Transverse colon (tissue), 4 donors: ENCODE measurements around the gene ACO1. TPM values are rescaled to one million over a fixed set of nuclear protein-coding genes. Genes with fewer than 3 reads are reported as not detected.

Experiments used
- DNase-seq: peaks from one replicate; pipeline ENCODE4 v3.0.0-alpha.2; 2019
- H3K27ac ChIP-seq, 4 donors: fragments of 200-600 bp; sonication (generic); 2 replicates each; pipeline ENCODE4 v1.5.1; 2016 to 2018; ENCODE audit warnings: inconsistent platforms in 4 of 4
- H3K27me3 ChIP-seq: fragments of 200-600 bp; sonication (generic); 2 replicates; pipeline ENCODE4 v1.5.1; 2017; ENCODE audit warnings: inconsistent platforms
- H3K36me3 ChIP-seq, 4 donors: fragments of 200-600 bp; sonication (generic); 2 replicates each; pipeline ENCODE4 v1.5.1; 2017 to 2019; ENCODE audit warnings: inconsistent platforms in 4 of 4
- H3K4me1 ChIP-seq, 4 donors: fragments of 200-600 bp; sonication (generic); 2 replicates each; pipeline ENCODE4 v1.5.1; 2017 to 2020; ENCODE audit warnings: inconsistent platforms in 4 of 4
- H3K4me3 ChIP-seq, 4 donors: fragments of 200-600 bp; sonication (generic); 1 replicate in 1 of 4; 2 replicates in 3 of 4; pipeline versions ENCODE4 v1.5.1 to v1.6.1; 2017 to 2019; ENCODE audit warnings: inconsistent platforms in 4 of 4
- H3K9me3 ChIP-seq, 2 donors: fragments of 200-600 bp; sonication (generic); 2 replicates each; pipeline ENCODE4 v1.5.1; 2017 to 2019; ENCODE audit warnings: inconsistent platforms in 2 of 2
- CTCF ChIP-seq, 5 experiments: fragments of 200-600 bp in 3 of 5; fragments of 450-650 bp in 2 of 5; sonication (generic) in 3 of 5; IDR thresholded peaks; 1 replicate in 2 of 5; 2 replicates in 3 of 5; pipeline ENCODE4 v1.5.1; 2016 to 2017; ENCODE audit warnings: antibody characterized with exemption in 5 of 5, inconsistent platforms in 3 of 5, mild to moderate bottlenecking in 2 of 5, moderate library complexity in 1 of 5
- EP300 ChIP-seq: sonication (generic); formaldehyde crosslinking; IDR thresholded peaks from one replicate; pipeline ENCODE4 v1.6.1; 2017; ENCODE audit warnings: antibody characterized with exemption, low read depth
- POLR2A ChIP-seq: fragments of 450-650 bp; IDR thresholded peaks from one replicate; pipeline ENCODE4 v1.6.1; 2016; ENCODE audit warnings: antibody characterized with exemption, mild to moderate bottlenecking, moderate library complexity
- POLR2AphosphoS5 ChIP-seq, 3 donors: sonication (generic); formaldehyde crosslinking; IDR thresholded peaks; one replicate each; pipeline ENCODE4 v1.6.1; 2016; ENCODE audit warnings: antibody characterized with exemption in 3 of 3
- WGBS, 2 donors: methylation state at CpG; one replicate each; pipeline ENCODE4 v1.1.5; 2018; ENCODE audit warnings: low coverage in 1 of 2; 5-methylcytosine and 5-hydroxymethylcytosine counted together
- in situ Hi-C, 4 donors: fragments of 200-750 bp; cut with MboI; loops; one replicate each; pipeline versions ENCODE4 v1.15.0 to v1.15.1; 2017; ENCODE audit warnings: low sequenced_read_pairs in 3 of 4, low pct_ligation_motif_present in 1 of 4, low pct_unique_long_range_greater_than_20kb in 1 of 4
- intact Hi-C: fragments of 100-400 bp; cut with DNase I; formaldehyde crosslinking; loops from one replicate; pipeline ENCODE4 v1.15.1; 2023; ENCODE audit warnings: low total_unique reads
- total RNA-seq, 4 donors: library from RNA; depleted of rRNA; stranded (reverse); fragments of >200 nt; gene quantifications; one replicate each; pipeline ENCODE4 v1.1.0, GENCODE V29; 2016

The ACO1 gene
- total RNA-seq, 4 donors from 2014 or later = 10.1 to 34.5 (median 27.3) TPM

GRCh38 chr9:32486839-32487562 is 102.6 kb downstream of the ACO1 start:
- H3K36me3 ChIP-seq = peaks cover 0 to 68% (median 9%) of the 10 kb centered on the region in 4 donors

GRCh38 chr9:32487981-32488380 is 103.5 kb downstream of the ACO1 start:
- Histone ChIP-seq H3K36me3 (peaks cover 0 to 68% (median 10%) of the 10 kb centered on the region in 4 donors), H3K9me3 (no peaks in the 10 kb centered on the region), H3K27ac (no peak overlapping the region), H3K4me3 (no peak overlapping the region), H3K4me1 (no peaks in the 10 kb centered on the region), H3K27me3 (no peaks in the 10 kb centered on the region)
- no peak for TF ChIP-seq POLR2A
- TF ChIP-seq EP300 = no peak
- no peak for TF ChIP-seq CTCF (IDR thresholded peaks at IDR 0.05)
- no peak for TF ChIP-seq POLR2AphosphoS5 (IDR thresholded peaks at IDR 0.05)
- in situ Hi-C loops = no loop called here
- WGBS, 2 donors = 86 to 90% methylated on average over 3 of the region's 3 CpGs
- DNase-seq = no peak
- intact Hi-C loops = no loop called here

More at GRCh38 chr9:32486839-32487562, 102.6 kb downstream of the ACO1 start:
- intact Hi-C loops (no loop called here), in situ Hi-C loops (no loop called here)
- Histone ChIP-seq H3K4me3 (no peak overlapping the region), H3K27ac (no peak overlapping the region), H3K4me1 (no peaks in the 10 kb centered on the region), H3K27me3 (no peaks in the 10 kb centered on the region), H3K9me3 (no peaks in the 10 kb centered on the region)
- no peak for TF ChIP-seq POLR2A
- no peak for TF ChIP-seq EP300
- no peak for TF ChIP-seq POLR2AphosphoS5 (IDR thresholded peaks at IDR 0.05)
- TF ChIP-seq CTCF (IDR thresholded peaks at IDR 0.05) = no peak
- WGBS, 2 donors = 76% methylated on average over 2 of the region's 2 CpGs; no CpG with 5 or more reads in 1 of the 2 donors
- DNase-seq = no peak

- H3K36me3 ChIP-seq = peaks cover 0 to 51% (median 10%) of the 10 kb centered on the region in 4 donors
- no peak overlapping the region for H3K27ac ChIP-seq
- no peak for DNase-seq
- 74 to 77% methylated on average over 2 to 3 of the region's 3 CpGs for whole genome bisulfite sequencing, 2 donors
- H3K27me3 ChIP-seq = no peaks in the 10 kb centered on the region
- no peak for TF ChIP-seq CTCF (IDR thresholded peaks at IDR 0.05)
- no peak overlapping the region for H3K4me3 ChIP-seq
- intact Hi-C loops = no loop called here
- in situ Hi-C loops = no loop called here
- no peaks in the 10 kb centered on the region for H3K9me3 ChIP-seq
- no peaks in the 10 kb centered on the region for H3K4me1 ChIP-seq
Observed at GRCh38 chr9:32490601-32491000, 106.2 kb downstream of the ACO1 start.

GRCh38 chr9:32497921-32498320 is 113.5 kb downstream of the ACO1 start:
- in situ Hi-C loops (no loop called here), intact Hi-C loops (no loop called here)
- TF ChIP-seq POLR2A (no peak), CTCF (IDR thresholded peaks at IDR 0.05) (no peak), POLR2AphosphoS5 (IDR thresholded peaks at IDR 0.05) (no peak), EP300 (no peak)
- no peak overlapping the region for H3K4me3 ChIP-seq
- no peak for DNase-seq
- no peak overlapping the region for H3K27ac ChIP-seq
- peaks cover 0 to 18% (median 0%) of the 10 kb centered on the region in 4 donors for H3K36me3 ChIP-seq
- H3K9me3 ChIP-seq = no peaks in the 10 kb centered on the region
- no peaks in the 10 kb centered on the region for H3K4me1 ChIP-seq
- H3K27me3 ChIP-seq = no peaks in the 10 kb centered on the region
